ENCODE results near the gene KCNG2.

Gene KCNG2

DNA sequence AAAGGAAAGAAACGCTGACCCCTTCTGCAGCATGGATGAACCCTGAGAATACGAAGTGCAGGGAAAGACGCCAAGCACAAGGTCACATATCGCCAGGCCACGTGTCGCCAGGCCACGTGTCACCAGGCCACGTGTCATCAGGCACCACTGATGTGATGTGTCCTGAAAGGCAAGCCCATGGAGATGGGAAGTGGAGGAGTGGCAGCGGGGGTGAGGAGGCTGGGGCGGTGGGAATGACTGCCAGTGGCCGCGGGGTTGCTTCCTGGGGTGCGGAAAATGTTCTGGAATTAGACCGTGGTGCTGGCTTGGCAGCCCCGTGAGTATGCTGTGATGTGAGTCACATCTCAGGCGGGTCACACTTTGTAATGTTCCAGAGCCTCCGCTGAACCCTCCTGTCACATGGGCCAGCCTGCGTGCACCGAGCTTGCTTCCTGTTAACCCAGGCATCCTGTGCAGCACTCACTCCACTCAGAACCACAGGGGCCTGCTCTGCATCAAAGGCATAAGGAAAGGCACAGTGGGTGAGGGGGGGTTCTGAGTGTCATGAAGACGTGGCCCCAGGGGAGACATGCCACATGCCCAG, 114.8 kb downstream of the KCNG2 start:
- Histone ChIP-seq H3K36me3 (replicated peaks; ENCODE audit: low read depth, low read length) (peaks cover 69% of the 10 kb centered on the region), H2AFZ (ENCODE audit: low read depth, low read length) (no peak overlapping the region), H3K4me2 (ENCODE audit: low read length) (no peak overlapping the region), H3K4me1 (ENCODE audit: low read length) (no peaks in the 10 kb centered on the region), H3K9ac (ENCODE audit: low read length) (no peak overlapping the region), H3K4me3 (ENCODE audit: low read length) (no peak overlapping the region), H3K27me3 (ENCODE audit: low read depth, low read length) (no peaks in the 10 kb centered on the region), H3K9me3 (ENCODE audit: insufficient read depth, low read length) (no peaks in the 10 kb centered on the region), H4K20me1 (ENCODE audit: insufficient read depth, low read length) (peaks cover 11% of the 10 kb centered on the region; the same call in 1 of the 2 replicates), H3K79me2 (ENCODE audit: low read length) (peaks cover 15% of the 10 kb centered on the region), H3K27ac (ENCODE audit: low read length) (no peak overlapping the region)
- TF ChIP-seq, protein P1, sequence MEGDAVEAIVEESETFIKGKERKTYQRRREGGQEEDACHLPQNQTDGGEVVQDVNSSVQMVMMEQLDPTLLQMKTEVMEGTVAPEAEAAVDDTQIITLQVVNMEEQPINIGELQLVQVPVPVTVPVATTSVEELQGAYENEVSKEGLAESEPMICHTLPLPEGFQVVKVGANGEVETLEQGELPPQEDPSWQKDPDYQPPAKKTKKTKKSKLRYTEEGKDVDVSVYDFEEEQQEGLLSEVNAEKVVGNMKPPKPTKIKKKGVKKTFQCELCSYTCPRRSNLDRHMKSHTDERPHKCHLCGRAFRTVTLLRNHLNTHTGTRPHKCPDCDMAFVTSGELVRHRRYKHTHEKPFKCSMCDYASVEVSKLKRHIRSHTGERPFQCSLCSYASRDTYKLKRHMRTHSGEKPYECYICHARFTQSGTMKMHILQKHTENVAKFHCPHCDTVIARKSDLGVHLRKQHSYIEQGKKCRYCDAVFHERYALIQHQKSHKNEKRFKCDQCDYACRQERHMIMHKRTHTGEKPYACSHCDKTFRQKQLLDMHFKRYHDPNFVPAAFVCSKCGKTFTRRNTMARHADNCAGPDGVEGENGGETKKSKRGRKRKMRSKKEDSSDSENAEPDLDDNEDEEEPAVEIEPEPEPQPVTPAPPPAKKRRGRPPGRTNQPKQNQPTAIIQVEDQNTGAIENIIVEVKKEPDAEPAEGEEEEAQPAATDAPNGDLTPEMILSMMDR (IDR thresholded peaks at IDR 0.05; ENCODE audit: low read depth, low read length) = no peak
- no peak for TF ChIP-seq EZH2phosphoT487 (IDR thresholded peaks at IDR 0.05; ENCODE audit: low read depth)

DNA sequence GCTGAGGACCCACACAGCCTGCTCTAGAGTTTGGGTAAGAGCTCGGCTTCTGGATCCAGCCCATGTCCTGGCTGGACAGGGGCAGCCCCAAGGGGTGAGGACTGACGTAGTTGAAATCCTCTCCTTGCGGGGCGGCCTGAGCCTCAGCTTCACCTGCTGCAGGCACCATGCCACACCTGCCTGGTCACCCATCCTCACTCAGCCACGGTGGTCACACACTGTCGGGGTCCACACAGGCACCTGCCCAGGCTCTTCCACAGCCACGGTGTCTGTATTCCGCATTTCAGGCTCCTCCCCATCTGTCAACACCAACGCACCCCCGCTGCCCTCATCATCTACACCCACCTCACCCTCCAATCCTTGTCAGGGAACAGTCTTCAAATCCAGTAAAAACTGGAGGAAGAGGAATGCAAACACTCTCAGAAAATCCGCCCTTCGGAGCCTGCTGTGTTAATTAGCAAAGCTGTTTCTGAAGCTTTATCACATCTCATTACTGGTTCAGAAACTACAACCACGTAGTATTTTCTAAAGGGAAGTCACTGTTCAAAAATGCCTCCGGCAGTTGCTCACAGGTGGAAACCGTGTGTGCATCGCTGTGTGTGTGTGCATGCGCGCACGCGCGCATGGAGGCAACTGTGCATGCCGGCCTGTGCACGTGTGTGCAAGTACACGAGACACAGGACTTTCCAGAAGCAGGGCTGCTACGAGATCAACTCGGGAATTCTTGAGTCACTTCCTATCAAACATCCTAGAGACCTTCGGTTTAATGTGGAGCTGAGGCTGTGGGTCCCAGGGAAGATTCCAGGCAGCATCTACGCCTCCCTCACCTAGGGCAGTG, 115.5 kb downstream of the KCNG2 start:
- no peaks in the 10 kb centered on the region for H3K9me3 ChIP-seq (ENCODE audit: insufficient read depth, low read length)
- peaks cover 17% of the 10 kb centered on the region; the same call in 1 of the 2 replicates for H4K20me1 ChIP-seq (ENCODE audit: insufficient read depth, low read length)
- no peak overlapping the region for H3K4me3 ChIP-seq (ENCODE audit: low read length)
- no peak overlapping the region for H3K27ac ChIP-seq (ENCODE audit: low read length)
- no peaks in the 10 kb centered on the region for H3K27me3 ChIP-seq (ENCODE audit: low read depth, low read length)
- peaks cover 22% of the 10 kb centered on the region for H3K79me2 ChIP-seq (ENCODE audit: low read length)
- TF ChIP-seq, protein P1 (IDR thresholded peaks at IDR 0.05; ENCODE audit: low read depth, low read length) = no peak
- TF ChIP-seq EZH2phosphoT487 (IDR thresholded peaks at IDR 0.05; ENCODE audit: low read depth) = no peak
- peaks cover 70% of the 10 kb centered on the region for H3K36me3 ChIP-seq (replicated peaks; ENCODE audit: low read depth, low read length)
- H3K4me2 ChIP-seq (ENCODE audit: low read length) = no peak overlapping the region
- H3K9ac ChIP-seq (ENCODE audit: low read length) = no peak overlapping the region
- H3K4me1 ChIP-seq (ENCODE audit: low read length) = no peaks in the 10 kb centered on the region
- no peak overlapping the region for H2AFZ ChIP-seq (ENCODE audit: low read depth, low read length)

DNA sequence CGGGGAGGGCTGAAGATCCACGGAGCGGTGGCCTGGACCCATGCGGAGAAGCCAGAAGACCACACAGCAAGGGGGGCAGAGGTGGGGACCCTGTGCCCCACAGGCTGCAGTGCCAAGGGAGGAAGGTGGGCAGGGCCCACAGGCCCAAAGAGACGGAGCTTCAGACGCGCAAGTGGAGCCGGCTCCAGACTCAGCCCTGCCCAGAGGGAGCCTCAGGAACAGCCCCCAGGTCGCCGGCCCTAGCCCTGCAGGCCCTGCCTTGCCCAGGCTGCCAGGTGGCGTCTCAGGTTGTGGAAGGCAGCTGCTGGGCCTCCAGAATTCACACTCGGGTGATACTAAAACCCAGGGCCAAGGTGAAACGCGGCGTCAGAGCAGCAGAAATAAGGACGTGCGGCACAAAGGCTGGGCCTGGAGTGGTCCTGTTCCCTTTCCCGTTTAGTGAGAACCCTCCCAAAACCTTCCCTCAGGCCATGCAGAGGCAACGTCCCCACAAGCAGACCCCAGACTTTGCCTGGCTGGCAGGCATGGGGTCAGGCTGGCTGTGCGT, 116.9 kb downstream of the KCNG2 start:
- H3K4me1 ChIP-seq (ENCODE audit: low read length) = no peaks in the 10 kb centered on the region
- H2AFZ ChIP-seq (ENCODE audit: low read depth, low read length) = no peak overlapping the region
- no peak overlapping the region for H3K9ac ChIP-seq (ENCODE audit: low read length)
- H3K27ac ChIP-seq (ENCODE audit: low read length) = no peak overlapping the region
- no peaks in the 10 kb centered on the region for H3K27me3 ChIP-seq (ENCODE audit: low read depth, low read length)
- H3K9me3 ChIP-seq (ENCODE audit: insufficient read depth, low read length) = no peaks in the 10 kb centered on the region
- H4K20me1 ChIP-seq (ENCODE audit: insufficient read depth, low read length) = peaks cover 17% of the 10 kb centered on the region; the same call in 1 of the 2 replicates
- no peak overlapping the region for H3K4me3 ChIP-seq (ENCODE audit: low read length)
- peaks cover 32% of the 10 kb centered on the region for H3K79me2 ChIP-seq (ENCODE audit: low read length)
- peaks cover 74% of the 10 kb centered on the region for H3K36me3 ChIP-seq (replicated peaks; ENCODE audit: low read depth, low read length)
- H3K4me2 ChIP-seq (ENCODE audit: low read length) = no peak overlapping the region
- TF ChIP-seq EZH2phosphoT487 (IDR thresholded peaks at IDR 0.05; ENCODE audit: low read depth) = no peak
- TF ChIP-seq, protein P1 (IDR thresholded peaks at IDR 0.05; ENCODE audit: low read depth, low read length) = no peak
